ENCODE results near the gene KIF19.
"Not testable (repeated sequence)": the region's sequence is repeated elsewhere in the genome, so short reads cannot be mapped to it uniquely, and the experiment has no call there.

The KIF19 gene

DNA sequence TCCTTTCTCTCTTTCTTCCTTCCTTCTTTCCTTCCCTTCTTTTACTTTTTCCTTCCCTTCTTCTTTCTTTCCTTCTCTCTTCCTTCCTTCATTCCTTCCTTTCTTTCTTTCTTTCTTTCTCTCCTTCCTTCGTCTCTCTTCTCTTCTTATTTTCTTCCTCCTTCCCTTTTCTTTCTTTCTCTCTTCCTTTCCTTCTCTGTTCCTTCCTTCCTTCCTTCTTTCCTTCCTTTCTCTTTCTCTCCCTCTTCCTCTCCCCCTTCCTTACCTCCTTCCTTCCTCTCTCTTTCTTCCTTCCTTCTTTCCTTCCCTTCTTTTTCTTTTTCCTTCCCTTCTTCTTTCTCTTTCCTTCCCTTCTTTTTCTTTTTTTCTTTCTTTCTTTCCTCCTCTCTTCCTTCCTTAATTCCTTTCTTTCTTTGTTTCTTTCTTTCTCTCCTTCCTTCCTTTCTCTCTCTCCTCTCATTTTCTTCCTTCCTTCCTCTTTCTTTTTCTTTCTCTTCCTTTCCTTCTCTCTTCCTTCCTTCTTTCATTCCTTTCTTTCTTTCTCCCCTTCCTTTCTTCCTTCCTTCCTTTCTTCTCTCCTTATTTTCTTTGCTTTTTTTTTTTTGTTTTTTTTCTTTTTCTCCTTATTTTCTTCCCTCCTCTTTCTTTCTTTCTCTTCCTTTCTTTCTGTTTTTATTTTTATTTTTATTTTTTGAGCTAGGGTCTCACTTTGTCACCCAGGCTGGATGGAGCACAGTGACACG, 64.1 kb downstream of the KIF19 start:
- ATAC-seq (no peak), DNase-seq (no peak)

DNA sequence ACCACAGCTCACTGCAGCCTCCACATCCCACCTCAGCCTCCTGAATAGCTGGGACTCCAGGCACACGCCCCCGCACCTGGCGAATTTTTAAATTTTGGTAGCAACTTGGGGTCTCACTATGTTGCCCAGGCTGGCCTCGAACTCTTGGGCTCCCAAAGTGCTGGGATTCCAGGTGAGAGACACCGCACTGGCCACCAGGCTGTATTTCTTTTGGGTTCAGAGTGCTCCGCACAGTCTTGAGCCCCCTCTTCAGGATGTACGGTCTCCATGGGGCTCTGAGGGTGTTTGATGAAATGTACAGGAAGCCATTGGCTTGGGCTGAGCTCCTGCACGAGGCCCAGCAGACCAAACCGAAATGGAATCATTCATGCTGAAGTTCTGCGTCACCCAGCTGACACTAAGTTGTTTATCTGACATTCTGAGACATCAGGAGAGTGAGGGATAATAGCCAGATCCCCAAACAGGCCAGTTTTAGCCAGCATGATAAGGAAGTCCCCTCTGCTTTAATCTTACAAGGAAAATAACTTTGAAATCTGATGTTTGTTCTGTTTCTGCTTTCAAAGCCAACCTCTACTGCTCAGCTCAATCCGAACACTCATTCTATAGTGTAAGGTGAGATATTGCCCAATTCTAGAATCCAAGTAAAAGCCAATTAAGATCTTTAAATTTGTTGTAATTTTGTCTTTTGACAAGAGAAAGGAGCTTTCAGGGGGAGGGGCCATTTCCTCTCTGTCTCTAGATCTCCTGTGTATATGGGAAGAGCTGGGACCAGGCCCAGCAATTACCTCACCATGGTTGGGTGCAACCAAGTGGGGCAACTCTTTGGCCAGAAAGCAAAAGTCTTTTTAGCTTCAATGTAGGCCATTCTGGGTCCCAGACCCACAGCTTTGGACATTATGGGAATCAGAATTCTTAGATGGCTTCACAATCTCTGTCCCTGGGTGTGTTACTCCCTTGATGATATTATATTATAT, 64.9 kb downstream of the KIF19 start:
- ATAC-seq (no peak), DNase-seq (no peak)

GRCh38 chr17:74391771-74392170, 65.7 kb downstream of the KIF19 start:
- ATAC-seq, result no peak

DNA sequence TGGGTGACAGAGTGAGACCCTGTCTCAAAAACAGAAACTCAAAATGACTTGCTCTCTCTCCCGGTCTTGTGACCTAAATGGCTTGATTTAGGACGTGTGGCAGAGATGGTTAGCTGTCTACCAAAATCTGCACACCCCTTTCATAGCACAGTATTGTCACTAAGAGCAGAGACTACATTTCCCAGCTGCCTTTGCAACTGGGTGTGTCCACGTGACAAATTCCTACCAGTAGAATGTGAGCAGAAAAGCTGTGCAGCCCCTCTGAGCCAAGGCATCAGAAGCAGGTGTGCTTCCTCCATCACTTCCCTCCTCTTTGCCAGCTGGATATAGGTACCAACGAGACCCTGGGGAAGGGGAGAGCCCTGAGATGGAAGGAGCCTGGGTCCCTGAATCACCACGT, 66.8 kb downstream of the KIF19 start:
- DNase-seq (no peak), ATAC-seq (no peak)

More at GRCh38 chr17:74391771-74392170, 65.7 kb downstream of the KIF19 start:
- DNase-seq, result no peak

- ATAC-seq, result no peak
- no peak for DNase-seq
Observed at GRCh38 chr17:74393346-74393942, 67.4 kb downstream of the KIF19 start.

DNA sequence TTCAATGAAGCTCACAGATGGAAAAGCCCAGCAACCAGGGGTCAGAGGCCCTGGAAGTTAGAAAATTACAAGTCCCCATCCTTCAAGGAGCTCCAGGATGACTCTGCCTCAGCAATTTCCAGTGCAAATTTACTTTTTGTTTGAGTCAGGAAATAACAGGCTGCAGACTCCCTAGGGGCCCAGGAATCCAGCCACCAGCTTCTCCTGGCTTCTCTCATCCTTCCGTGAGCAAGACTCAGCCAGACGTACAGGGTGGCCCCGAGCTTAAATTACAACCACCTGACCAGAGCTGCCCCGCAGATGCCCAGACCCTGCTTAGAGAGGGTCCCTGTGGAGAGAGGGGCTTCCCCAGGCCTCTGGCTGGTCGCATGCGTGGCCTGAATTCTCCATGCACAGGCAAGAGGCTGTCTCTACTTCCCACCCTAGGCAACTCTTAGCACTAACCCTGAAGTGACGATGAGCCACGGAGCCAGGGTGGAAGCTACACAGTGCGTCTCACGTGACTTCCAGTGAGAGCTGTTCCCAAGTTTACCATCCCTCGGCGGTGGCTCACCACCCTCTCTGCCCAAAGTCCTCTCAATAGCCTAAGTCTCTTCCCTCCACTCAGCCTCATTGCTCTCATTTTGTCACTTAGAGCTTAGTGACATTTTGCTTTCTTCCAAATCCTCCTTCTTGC, 68.4 kb downstream of the KIF19 start:
- no peak for ATAC-seq
- no peak for DNase-seq

GRCh38 chr17:74394977-74395376, 69.0 kb downstream of the KIF19 start:
- DNase-seq, result no peak
- ATAC-seq, result no peak

DNA sequence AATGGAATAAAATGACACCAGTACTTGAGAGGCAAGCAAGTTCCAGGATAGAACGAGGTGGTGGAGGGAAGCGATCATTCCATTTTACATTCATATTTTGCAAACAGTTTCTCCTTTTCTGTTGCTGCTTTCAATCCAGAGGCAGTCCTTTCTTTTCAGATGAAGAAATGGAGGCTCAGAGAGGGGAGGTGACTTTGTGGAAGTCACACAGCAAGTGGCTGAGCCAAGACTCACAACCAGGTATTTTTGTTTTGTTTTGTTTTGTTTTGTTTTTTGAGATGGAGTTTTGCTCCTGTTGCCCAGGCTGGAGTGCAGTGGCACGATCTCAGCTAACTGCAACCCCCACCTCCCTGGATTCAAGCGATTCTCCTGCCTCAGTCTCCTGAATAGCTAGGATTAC, 70.5 kb downstream of the KIF19 start:
- ATAC-seq (no peak), DNase-seq (no peak)

GRCh38 chr17:74402048-74402447, 76.0 kb downstream of the KIF19 start:
- DNase-seq (no peak), ATAC-seq (no peak)

GRCh38 chr17:74403512-74404137, 77.6 kb downstream of the KIF19 start:
- no peak for ATAC-seq
- DNase-seq, result no peak

DNA sequence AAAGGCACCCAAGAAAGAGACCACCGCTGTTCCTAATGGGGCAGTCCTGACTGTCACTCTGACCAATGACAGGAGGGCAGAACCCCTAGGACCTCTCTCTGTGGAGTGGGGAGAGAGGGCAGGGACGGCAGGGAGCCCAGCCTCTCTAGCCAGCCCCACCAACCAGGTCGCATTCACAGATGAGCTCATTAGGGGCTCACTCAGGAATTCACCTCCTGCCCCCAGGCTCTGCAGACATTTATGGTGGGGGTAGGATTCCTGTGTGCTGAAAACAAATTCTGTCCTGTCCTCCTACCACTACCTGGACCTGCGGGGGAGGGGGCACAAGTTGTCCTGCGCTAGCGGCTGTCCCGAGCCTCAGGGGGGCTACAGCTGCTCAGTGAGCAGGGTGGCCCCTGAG, 78.2 kb downstream of the KIF19 start:
- ATAC-seq, result no peak
- no peak for DNase-seq

DNA sequence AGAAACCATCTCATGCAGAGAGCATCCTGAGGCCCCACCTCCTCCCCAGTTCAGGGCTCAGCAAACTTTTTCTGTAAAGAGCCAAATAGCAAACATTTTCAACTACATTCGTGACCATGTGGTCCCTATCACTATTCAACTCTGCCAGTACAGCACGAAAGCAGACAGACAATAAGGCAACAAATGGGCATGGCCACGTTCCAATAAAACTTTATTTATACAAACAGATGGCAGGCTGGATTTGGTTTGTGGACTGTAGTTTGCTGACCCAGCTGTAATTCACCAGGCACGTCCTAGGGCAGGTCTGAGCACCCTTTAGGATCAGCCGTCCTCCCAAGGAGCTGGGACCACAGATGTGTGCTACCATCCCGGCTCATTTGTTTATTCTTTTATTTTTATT, 78.8 kb downstream of the KIF19 start:
- no peak for ATAC-seq

DNA sequence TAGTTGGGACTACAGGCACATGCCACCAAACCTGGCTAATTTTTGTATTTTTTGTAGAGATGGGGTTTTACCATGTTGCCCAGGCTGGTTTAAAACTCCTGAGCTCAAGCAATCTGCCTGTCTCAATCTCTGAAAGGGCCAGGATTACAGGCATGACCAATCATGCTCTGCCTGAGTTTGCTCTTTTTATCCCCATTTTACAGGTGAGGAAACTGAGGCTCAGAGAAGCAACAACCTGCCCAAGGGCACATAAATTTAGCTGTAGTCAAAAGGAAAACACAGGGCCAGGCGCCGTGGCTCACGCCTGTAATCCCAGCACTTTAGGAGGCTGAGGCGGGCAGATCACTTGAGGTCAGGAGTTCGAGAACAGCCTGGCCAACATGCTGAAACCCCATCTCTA, 79.3 kb downstream of the KIF19 start:
- not testable (repeated sequence) for DNase-seq, ATAC-seq

More for the DNA sequence above, 78.8 kb downstream of the KIF19 start:
- no peak for DNase-seq

Data from stimulated activated naive CD8-positive, alpha-beta T cell treated with anti-CD3 and anti-CD28 coated beads, Interleukin-15, Interleukin-2, amounts not matched to agents 100 U/mL and 50 U/mL, for 24 hours (primary cell).